Stimulated activated CD8-positive, alpha-beta memory T cell treated with anti-CD3 and anti-CD28 coated beads, Interleukin-15, amount 100 ng/mL, for 1 hour (primary cell): ENCODE measurements around the gene ARTN.

Experiments
- DNase-seq: peaks from one replicate; pipeline ENCODE4 v3.0.0-alpha.2; 2020; ENCODE audit warnings: low read depth

Gene ARTN

DNA sequence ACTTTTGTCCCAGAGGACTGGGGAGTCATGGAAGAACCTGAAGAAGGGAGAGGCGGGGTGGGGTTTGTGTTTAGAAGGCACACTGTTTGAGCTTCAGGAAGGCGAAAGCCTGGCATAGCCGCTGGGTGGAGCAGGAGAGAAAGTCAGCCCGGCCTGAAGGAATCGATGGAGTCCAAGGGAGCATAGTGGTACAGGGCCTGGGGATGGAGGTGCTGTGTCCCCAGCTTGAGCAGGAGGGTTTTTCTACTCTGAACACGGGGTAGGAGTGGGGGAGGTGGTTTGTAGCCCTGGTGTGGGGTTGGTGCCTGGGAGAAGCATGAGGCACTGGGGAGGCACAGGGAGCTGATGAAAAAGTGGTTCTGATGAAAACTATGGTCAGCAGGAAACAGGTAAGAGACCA, 53.1 kb downstream of the ARTN start:
- DNase-seq: no peak
